ENCODE measurements around the gene MROH2A. TPM values are rescaled to one million over a fixed set of nuclear protein-coding genes. Genes with fewer than 3 reads are reported as not detected.

The MROH2A gene
- total RNA-seq, 1 donor from 2014 or later: not detected

GRCh38 chr2:233856184-233856583, 78.1 kb downstream of the MROH2A start:
- DNase-seq (ENCODE audit: low read depth): no peak
- TF ChIP-seq CTCF (conservative IDR thresholded peaks at IDR 0.05; ENCODE audit: low read depth, low read length): no peak
- no peak overlapping the region for H3K4me3 ChIP-seq (ENCODE audit: low read depth, low read length)

- TF ChIP-seq CTCF (conservative IDR thresholded peaks at IDR 0.05; ENCODE audit: low read depth, low read length): peak; percentile 85
- no peak for DNase-seq (ENCODE audit: low read depth)
- H3K4me3 ChIP-seq (ENCODE audit: low read depth, low read length): no peak overlapping the region
Observed at GRCh38 chr2:233857511-233858141, 79.5 kb downstream of the MROH2A start.

- DNase-seq (ENCODE audit: low read depth): no peak
Observed at GRCh38 chr2:233858331-233858730, 80.2 kb downstream of the MROH2A start.

GRCh38 chr2:233862261-233862768, 84.2 kb downstream of the MROH2A start:
- peak; percentile 9 for TF ChIP-seq CTCF (conservative IDR thresholded peaks at IDR 0.05; ENCODE audit: low read depth, low read length)
- no peak for DNase-seq (ENCODE audit: low read depth)
- no peak overlapping the region for H3K4me3 ChIP-seq (ENCODE audit: low read depth, low read length)

More at GRCh38 chr2:233858331-233858730, 80.2 kb downstream of the MROH2A start:
- H3K4me3 ChIP-seq (ENCODE audit: low read depth, low read length): no peak overlapping the region
- no peak for TF ChIP-seq CTCF (conservative IDR thresholded peaks at IDR 0.05; ENCODE audit: low read depth, low read length)

GRCh38 chr2:233865838-233866237, 87.7 kb downstream of the MROH2A start:
- no peak overlapping the region for H3K4me3 ChIP-seq (ENCODE audit: low read depth, low read length)
- peak; percentile 34 for TF ChIP-seq CTCF (conservative IDR thresholded peaks at IDR 0.05; ENCODE audit: low read depth, low read length)
- DNase-seq (ENCODE audit: low read depth): no peak

- DNase-seq (ENCODE audit: low read depth): no peak
- no peak for TF ChIP-seq CTCF (conservative IDR thresholded peaks at IDR 0.05; ENCODE audit: low read depth, low read length)
- H3K4me3 ChIP-seq (ENCODE audit: low read depth, low read length): no peak overlapping the region
Observed at GRCh38 chr2:233866479-233866878, 88.3 kb downstream of the MROH2A start.

GRCh38 chr2:233867993-233868532, 89.9 kb downstream of the MROH2A start, which contains the start of gene MSL3B:
TSS of gene MSL3B (minus strand) at chr2:233868386.
- peak within 1 kb of the TSS; percentile 72 for H3K4me3 ChIP-seq (ENCODE audit: low read depth, low read length)
- no peak for DNase-seq (ENCODE audit: low read depth)
- TF ChIP-seq CTCF (conservative IDR thresholded peaks at IDR 0.05; ENCODE audit: low read depth, low read length): no peak

Data from epithelial cell of proximal tubule (primary cell).